Right renal cortex interstitium (tissue), 3 donors: ENCODE data around the gene HIPK1. TPM values are rescaled to one million over a fixed set of nuclear protein-coding genes. Genes with fewer than 3 reads are reported as not detected.

Experiments used
- DNase-seq, 3 donors: peaks; one replicate each; pipeline ENCODE4 v3.0.0-alpha.2; 2013; ENCODE audit warnings: low read depth in 3 of 3, low spot score in 2 of 3
- polyA plus RNA-seq, 3 donors: library from polyadenylated mRNA; unstranded; fragments of 120-200 nt; gene quantifications; one replicate each; pipeline ENCODE4 v1.2.1, GENCODE V29; 2013; ENCODE audit not compliant: insufficient read length in 3 of 3

Gene HIPK1
- polyA plus RNA-seq, 3 donors, result 44.7 to 48.1 (median 47.4) TPM

DNA sequence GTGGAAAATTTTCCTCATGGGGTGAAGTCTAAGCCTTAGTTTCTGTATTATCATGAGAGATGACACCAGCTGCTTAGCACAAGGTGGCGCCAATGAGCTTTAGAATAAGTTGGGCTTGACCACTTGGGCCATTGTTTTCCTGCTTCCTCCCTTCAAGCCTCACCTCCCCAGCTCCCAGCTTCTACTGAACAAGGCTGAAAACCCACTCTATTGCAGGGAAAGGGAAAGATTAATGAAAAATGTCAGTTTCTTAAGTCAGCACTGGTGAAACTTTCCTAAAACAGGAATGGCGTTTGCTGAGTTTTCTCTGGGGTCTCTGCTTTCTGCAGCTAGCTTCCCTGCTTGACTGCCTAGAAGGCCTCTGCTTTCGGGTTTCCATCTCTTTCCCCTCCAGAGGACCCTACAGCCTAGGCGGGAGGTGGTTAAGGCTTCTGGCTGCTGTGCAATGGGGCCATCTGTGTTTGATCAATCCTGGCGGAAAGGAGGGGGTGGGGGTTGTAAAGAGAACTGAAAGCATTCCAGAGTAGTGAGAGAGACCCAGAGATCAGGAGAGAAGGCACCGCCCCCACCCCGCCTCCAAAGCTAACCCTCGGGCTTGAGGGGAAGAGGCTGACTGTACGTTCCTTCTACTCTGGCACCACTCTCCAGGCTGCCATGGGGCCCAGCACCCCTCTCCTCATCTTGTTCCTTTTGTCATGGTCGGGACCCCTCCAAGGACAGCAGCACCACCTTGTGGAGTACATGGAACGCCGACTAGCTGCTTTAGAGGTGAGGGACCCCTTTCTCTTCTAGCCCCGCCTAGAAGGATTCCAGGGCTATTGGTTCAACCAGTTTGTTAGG is 50.0 kb downstream of the HIPK1 start, which contains the start of gene OLFML3:
Gene OLFML3, plus strand, starts transcription at position 612 of the 840 bp plus-strand sequence. Its CDS starts 43 bp downstream, at position 655.
- DNase-seq, result peak; percentile 84 to 93 (median 90)

DNA sequence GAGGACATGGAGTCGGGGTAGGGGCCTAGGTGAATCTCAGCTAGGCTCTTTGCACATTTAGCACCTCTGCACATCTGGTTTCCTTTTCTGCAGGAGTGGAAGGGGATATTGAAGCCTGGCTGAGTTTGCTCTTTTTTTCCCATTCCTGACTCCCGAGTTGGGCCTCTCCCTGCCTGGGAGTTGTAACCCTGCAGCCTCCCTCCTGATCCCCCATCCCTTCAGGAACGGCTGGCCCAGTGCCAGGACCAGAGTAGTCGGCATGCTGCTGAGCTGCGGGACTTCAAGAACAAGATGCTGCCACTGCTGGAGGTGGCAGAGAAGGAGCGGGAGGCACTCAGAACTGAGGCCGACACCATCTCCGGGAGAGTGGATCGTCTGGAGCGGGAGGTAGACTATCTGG is 51.0 kb downstream of the HIPK1 start:
- DNase-seq, result peak in 1 of 3 donors; percentile 36

DNA sequence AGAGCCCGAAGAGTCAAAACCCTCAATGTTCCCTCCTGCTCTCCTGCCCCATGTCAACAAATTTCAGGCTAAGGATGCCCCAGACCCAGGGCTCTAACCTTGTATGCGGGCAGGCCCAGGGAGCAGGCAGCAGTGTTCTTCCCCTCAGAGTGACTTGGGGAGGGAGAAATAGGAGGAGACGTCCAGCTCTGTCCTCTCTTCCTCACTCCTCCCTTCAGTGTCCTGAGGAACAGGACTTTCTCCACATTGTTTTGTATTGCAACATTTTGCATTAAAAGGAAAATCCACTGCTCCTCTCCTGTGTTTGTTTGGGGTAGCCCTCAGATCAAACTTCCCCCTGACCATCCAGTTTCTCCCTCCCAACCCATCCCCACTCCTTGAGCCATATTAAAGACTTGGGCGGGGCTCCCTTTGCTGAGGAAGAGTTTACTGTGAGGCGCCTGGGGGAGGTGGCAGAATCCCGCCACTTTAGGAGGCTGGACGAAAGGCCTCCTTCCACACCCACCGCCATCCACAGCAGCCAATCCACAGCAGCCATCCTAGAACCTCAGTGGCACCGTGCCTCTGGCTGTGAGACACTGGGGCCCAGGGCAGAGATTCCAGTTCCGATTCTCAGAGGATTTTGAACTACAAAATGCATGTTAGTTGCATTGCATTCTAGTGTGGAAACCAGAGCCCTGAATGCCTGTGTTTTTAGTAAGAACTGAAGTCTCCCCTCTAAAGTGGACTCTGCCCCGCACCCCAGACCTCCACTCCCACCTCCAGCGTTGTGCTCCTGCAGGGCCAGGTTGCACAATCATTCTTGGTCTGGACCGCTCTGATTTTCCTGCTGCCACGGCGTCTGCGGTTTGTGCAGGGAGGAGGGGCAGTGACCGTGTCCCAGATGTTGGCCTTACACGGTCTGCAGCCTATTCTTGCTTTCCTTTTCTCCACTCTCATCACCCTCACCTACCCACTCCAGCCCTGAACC is 53.1 kb downstream of the HIPK1 start:
- no peak for DNase-seq

DNA sequence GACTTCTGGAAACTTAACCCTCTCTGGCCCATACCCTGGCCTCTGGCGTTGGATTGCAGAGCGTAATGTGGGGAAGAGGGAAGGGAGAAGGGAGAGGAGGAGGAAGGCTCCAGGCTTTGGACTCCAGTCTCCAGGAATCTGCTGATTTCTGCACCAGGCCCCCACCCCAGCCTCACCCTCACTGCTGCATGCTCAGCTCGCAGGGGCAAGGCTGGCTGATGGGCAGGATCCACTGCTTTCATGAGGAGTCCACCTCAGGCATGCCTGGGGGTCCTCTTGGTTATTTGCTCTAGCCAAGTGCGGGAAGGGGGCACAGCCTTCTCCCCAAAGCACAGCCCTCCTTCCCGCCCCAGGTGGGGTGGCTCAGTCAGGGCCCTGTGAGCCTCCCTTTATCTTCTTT is 53.8 kb downstream of the HIPK1 start:
- no peak for DNase-seq

DNA sequence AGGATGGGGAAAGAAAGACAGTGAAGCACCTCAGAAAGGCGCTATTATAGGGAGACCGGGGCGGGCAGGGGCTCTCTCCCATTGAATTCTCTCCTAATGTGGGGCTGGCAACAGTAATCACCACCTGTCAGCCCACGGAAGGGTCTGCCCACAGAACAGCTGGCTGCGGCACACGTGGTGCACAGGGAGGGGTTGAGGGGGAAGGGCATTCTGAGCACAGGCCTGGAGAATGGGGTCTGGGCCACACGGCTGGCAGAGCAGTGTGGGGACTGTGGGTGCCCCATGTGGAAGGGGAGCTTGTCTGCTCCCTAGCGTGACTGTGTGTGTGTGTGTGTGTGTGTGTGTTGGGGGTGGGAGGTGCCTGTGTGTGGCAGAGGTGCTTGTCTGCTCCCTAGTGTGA is 54.3 kb downstream of the HIPK1 start:
- DNase-seq, result no peak

DNA sequence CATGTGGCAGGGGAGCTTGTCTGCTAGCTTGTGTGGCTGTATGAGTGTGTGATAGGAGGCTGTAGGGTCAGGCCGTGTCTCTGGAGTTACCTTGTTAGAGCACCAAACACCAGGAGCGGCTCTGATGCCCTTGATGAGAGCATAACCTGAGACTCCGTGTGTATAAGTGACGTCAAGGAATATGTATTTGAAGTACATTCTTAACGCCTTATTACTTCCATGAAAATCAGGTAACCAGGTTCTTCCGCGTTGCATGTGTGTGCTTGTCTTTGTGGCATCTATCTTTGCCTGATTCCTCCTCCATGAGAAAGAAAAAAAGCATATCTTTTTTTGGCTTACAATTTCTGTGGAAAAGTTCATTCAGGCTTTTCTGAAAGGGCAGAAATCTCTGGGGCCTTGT is 54.7 kb downstream of the HIPK1 start:
- DNase-seq, result no peak

DNA sequence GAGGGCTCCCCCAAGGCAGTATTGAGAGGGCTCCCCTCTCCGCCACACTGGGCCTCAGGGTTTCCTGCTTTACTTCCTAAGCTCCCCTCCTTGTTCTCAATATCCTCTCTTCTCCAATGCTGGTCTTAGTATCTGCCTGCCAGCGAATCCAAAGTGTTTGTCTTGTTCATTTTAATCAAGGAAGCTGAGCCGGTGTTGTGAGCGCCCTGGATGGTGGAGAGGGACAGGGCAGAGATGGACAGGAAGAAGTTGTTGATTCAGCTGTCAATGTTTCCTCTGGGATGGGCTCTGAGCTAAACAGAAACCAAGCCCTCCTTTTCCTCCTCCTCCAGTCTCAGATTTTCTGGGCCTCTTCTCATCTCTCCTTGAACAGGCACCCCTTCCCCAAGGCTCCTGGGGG is 55.6 kb downstream of the HIPK1 start:
- no peak for DNase-seq

DNA sequence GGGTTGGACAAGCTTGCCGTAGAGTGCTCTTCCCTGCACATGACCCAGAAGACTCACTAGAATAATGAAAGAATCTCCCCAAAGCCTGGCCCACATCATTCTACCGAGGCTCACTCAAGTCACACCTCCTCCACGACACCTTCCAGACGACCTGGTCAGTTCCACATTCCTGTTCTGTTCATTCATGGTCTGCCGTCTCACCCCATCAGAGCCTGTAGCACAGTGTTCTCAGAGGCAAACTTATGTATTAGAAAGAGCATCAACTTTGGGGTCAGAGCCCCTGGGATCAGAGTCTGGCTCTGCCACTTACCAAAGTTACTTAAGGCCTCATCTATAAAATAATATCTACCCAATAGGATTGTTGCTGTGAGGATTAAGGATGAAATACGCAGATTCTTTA is 57.7 kb downstream of the HIPK1 start:
- no peak for DNase-seq

DNA sequence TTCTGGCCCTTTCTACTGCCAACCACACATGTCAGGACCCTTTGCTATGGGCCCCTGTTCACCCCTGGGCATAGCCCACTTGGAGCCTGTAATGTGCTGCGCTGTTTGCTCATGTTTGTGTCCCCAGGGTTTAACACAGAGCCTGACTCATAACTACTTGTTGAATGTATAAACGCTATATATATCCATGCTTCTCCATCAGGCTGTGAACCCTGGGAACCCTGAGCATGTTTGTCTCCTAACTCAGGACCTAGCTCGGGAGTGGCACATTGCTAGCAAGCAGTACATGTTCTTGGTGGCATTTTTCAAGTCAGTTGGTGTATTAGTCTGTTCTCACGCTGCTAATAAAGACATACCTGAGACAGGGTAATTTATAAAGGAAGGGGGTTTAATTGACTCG is 58.1 kb downstream of the HIPK1 start:
- no peak for DNase-seq

DNA sequence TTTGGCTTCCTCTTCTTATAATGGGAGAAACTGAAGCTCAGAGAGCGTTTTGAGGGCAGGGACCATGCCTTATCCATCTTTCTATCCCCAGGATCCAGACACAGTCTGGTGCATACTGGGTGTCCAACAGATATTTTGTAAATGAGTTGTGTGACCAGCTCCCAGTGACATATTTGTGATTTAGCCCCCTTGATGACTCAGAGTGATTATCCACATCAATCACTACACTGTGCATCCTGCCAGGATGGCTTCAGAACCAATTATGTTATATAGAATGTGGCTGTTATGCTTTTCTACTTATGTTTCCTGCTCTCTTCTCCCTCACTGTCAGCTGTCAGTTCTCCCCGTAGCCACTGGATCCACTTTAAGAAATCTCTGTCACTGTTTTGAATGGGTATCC is 61.4 kb downstream of the HIPK1 start:
- no peak for DNase-seq

DNA sequence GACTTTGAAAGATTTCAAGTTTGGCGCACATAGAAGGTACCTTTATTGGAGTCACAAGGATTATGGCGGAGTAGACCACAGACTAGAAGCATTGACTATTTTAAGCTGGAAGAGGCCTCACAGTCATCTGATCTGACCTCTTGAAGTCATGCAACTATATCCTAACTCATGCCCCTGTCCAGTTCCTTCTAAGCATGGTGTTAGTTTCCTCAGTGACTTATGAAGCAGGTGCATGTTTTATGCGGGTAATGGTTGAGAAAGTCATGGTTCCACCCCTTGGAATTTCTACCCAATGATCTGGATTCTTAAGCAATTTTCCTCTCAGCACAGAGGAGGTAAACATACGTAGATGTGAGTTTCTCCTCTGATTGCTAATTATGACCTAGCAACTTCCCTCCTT is 61.8 kb downstream of the HIPK1 start:
- no peak for DNase-seq

DNA sequence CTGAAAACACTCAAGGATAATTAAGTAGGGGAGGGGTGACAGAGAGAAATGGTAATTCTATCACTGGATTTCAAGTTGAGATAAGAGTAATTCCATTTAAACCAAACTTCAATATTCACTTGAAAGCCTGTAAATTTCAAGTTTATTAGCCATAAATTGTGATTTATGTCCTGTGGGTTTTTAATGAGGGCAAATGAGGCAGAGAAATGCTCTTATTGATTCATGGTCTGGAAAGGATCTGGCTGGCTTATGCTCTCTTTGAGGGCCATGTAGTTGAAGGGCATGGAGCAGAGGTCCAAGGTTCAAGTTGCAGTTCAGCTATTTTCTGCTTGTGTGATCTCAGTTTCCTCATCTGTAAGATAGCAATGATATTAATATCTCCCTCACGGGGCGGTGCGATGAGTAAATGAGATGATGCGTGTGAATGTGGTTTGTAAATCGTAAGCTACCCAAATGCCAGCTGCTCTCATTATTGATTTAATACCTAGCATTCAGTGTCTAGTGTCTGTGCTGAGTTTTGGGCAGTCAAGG is 62.4 kb downstream of the HIPK1 start:
- no peak for DNase-seq

DNA sequence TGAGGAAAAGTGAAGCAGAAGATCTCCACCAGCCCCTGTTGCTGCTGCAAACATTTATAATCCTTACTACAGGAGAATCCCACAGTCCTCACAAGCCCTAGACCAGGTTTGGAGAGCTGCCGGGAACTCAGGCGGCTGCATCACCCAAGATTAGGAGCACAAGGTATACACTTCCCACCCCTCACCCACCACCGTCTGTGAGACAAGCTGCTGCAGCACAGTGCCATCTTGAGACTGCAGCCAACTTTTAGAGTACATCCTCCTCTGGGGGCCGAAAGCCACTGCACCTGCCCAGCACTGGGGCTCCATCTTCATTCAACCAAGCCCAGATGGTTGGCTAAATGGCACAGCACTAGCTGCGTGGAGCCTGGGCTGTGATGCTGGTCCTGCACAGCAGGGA is 63.9 kb downstream of the HIPK1 start:
- DNase-seq, result no peak

DNA sequence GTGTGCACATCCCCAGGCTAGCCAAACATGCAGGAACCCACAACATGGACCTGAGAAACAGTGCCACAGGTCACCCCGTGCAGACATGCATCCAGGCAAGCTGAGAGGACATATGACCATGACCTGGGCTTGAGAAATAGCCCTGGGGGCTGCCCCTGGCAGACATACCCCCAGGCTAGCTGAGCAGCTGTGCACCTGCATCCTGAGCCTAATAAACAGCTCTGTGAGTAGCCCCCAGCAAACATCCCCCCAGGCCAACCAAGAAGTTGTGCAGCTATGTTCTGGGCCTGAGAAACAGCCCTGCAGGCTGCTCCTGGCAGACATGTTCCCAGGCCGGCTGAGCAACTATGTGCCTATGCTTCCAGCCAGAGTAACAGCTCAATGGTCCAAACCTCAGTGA is 64.6 kb downstream of the HIPK1 start:
- no peak for DNase-seq

DNA sequence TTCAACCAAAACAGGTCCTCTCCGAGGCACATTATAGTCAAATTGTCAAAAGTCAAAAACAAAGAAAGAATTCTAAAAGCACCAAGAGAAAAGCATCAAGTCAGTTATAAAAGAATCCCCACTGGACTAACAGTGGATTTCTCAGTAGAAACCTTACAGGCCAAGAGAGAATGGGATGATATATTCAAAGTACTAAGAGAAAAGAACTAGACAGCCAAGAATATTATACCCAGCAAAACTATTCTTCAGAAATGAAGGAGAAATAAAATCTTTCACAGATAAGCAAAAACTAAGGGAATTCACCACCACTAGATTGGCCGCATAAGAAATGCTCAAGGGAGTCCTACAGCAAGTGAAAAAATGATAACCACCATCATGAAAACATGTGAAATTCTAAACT is 66.3 kb downstream of the HIPK1 start:
- no peak for DNase-seq

DNA sequence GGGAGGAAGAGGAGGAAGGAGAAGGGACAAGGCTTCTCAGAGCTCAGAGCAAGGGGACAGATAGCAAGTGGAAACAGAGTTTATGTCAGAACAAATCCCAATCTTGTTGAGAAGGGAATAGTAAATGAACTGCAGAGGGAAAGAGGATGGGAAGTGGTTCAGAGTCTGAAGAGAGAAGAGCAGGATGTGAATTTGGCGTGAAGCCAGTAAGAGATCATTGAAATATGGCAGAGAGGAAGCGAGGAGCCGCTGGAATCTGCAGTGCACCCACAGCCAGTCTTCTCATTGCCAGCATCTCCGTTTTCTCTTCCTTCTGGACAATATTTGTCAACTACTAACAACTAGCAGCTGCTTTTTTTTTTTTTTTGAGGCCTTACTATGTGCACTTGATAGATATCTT is 69.2 kb downstream of the HIPK1 start:
- DNase-seq, result no peak

DNA sequence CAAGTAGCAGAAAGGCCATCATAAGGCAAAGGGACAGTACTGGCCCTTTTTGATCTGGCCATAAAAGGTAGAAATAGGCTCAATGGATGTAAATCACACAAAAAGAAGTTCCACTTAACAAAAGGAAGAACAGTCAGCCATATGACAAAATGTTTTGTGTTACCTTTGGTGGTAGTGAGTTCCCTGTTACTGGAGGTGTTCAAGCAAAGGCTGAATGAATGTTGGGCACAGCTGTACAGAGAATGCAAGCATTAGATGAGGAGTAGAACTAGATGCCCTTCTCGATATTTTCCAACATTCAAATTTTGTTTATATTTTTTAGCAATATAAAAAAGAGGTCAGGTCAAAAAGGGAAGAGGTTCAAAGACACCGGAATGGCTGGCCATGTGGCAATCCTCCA is 70.1 kb downstream of the HIPK1 start:
- no peak for DNase-seq

DNA sequence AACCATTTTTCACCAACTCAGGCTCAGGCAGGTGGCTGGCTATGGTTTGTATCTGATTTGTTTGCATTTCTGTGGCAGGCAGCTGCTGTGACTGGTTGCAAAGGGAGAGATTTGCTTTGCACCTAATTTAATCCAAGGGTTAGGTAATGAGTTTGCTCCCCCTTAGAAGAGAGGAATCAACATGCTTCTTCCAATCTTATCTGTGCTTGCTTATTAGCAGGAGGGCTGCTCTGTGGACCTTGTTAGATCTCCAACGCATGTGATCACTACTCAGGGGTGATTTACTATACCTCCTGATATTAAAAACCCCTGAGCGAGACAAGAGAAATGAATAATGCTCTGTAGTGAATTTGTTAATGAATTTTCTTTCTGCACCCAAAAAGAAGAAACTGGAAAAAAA is 70.7 kb downstream of the HIPK1 start:
- no peak for DNase-seq

DNA sequence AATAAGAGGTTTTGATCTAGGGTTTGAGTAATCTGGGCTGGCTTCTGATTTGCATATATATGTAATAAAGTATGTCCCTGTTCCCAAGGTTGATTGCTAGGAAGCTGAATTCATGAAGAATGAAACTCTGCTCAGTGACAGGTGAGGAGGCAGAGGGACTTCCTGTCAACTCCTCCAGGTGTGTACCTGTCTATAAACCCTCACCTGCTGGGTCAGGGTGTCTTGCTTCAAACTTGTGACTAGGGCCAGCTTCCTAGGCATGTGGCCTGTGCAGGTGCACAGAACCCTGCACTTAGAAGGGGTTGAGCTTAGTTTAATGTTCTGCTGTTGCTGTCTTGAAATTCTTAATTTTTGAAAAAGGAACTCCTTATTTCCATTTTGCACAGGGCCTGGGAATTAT is 71.3 kb downstream of the HIPK1 start:
- DNase-seq, result no peak

DNA sequence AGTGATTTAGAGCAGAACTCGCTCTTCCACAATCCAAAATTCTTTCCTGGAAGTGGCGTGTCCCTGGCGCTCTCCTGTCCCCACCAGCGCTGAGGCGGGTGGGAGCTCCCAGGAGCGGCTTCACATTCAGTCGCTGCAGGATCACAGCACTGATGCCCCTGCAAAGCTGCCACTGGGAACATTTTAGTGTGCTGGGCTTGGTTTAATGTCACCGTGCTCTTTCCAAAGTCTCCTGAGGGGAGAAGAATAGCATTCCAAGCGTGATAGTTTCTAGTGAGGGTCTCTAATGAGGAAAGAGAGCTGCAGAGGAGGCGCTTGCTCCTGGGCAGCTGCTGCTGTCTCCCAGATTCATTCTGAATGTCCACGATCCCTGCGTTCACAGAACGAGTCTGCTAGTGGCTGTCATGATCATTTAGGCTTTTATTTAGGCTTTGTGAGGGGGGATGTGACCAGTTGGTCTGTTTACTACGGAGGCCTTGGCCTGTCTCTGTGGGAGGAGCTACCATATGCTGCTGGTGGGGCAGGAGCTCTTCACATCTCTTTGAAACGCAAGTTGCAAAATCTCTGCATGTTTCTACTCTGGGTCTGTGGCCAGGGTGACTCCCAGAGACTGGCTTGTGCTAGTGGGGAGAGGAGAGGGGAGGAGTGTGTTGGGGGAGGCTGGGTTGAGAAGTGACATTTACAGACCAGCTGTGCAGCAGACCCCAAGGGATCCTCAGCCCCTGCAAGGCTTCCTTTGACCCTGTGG is 73.5 kb downstream of the HIPK1 start:
- DNase-seq, result no peak

DNA sequence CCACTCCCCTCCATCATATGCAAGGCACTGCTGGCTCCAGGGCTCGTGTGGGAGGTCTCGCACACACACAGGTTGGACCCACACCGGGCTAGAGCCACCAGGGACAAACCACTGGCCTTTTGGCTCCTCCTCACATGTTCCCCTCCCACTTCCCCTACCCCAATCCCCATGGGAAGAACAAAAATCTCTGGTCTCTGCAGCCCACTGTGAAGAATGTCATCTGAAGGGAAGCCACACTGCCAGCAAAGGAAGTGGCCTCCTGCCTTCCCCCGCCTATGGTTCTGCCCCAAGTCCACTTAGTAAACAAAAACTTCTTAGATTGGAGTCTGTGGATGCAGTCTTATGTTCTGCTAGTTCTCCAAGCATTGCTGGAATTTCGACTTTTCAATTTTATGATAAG is 74.3 kb downstream of the HIPK1 start:
- DNase-seq, result no peak
